Heart left ventricle (tissue), 16 donors: Measurements from ENCODE around the gene PGBD2. TPM values are rescaled to one million over a fixed set of nuclear protein-coding genes. Genes with fewer than 3 reads are reported as not detected.

Experiments
- ATAC-seq, 4 donors: fragments of 200-7000 bp; cut with Tn5 transposase; one replicate each; pipeline ENCODE4 v1.9.1; 2020 to 2022; ENCODE audit warnings: moderate library complexity in 4 of 4, mild to moderate bottlenecking in 3 of 4, moderate number of reproducible peaks in 1 of 4
- DNase-seq, 5 donors: peaks; one replicate each; pipeline ENCODE4 v3.0.0-alpha.2; 2020
- H3K27ac ChIP-seq, 12 donors: fragments of 200-600 bp; sonication (generic) in 4 of 12; one replicate each; pipeline versions ENCODE4 v1.5.0 to v1.8.0; 2016 to 2022; ENCODE audit warnings: mild to moderate bottlenecking in 2 of 12
- H3K27me3 ChIP-seq, 9 donors: fragments of 200-600 bp; sonication (generic) in 2 of 9; one replicate each; pipeline versions ENCODE4 v1.5.1 to v1.8.0; 2016 to 2022; ENCODE audit warnings: mild to moderate bottlenecking in 3 of 9
- H3K36me3 ChIP-seq, 9 donors: fragments of 200-600 bp; sonication (generic) in 2 of 9; one replicate each; pipeline versions ENCODE4 v1.5.0 to v1.8.0; 2018 to 2022; ENCODE audit warnings: mild to moderate bottlenecking in 2 of 9
- H3K4me1 ChIP-seq, 12 donors: fragments of 200-600 bp; sonication (generic) in 4 of 12; one replicate each; pipeline versions ENCODE4 v1.5.0 to v1.8.0; 2016 to 2022; ENCODE audit warnings: mild to moderate bottlenecking in 3 of 12
- H3K4me3 ChIP-seq, 12 donors: fragments of 200-600 bp; sonication (generic) in 4 of 12; one replicate each; pipeline versions ENCODE4 v1.5.0 to v1.8.0; 2017 to 2022; ENCODE audit warnings: mild to moderate bottlenecking in 9 of 12, moderate library complexity in 4 of 12
- H3K9me3 ChIP-seq, 12 donors: fragments of 200-600 bp; sonication (generic) in 4 of 12; one replicate each; pipeline versions ENCODE4 v1.5.0 to v1.8.0; 2016 to 2022; ENCODE audit warnings: mild to moderate bottlenecking in 1 of 12
- POLR2A ChIP-seq, 2 donors: fragments of 450-650 bp; IDR thresholded peaks; one replicate each; pipeline ENCODE4 v1.6.1; 2017; ENCODE audit warnings: antibody characterized with exemption in 2 of 2, mild to moderate bottlenecking in 2 of 2, moderate library complexity in 2 of 2
- WGBS, 4 donors: extraction: QIAGEN DNeasy Blood & Tissue Kit in 2 of 4; methylation state at CpG; one replicate each; pipeline versions ENCODE4 v1.1.5 to v1.1.7; 2013 to 2018; 5-methylcytosine and 5-hydroxymethylcytosine counted together
- intact Hi-C, 10 donors: fragments of 100-400 bp; cut with DNase I; formaldehyde crosslinking; loops; one replicate each; pipeline versions ENCODE4 v1.11.1 to v1.14.2; 2022
- polyA plus RNA-seq, 2 donors: library from polyadenylated mRNA; stranded (reverse); fragments of 200-250 nt; gene quantifications; one replicate each; pipeline ENCODE4 v1.2.3, GENCODE V29; 2013
- total RNA-seq, 9 donors: library from RNA; depleted of rRNA in 2 of 9; stranded (reverse); fragments of >200 nt in 2 of 9; fragmentation: NEBNext Ultra II Directional in 3 of 9; extraction: Animal tissue kit (Norgen Biotek cat#: 25700) in 3 of 9; gene quantifications; one replicate each; pipeline versions ENCODE4 v1.1.0 to v1.2.4, GENCODE V29; 2016 to 2023
- TF ChIP-seq, protein P1 (sequence below), 12 donors: fragments of 200-600 bp; sonication (generic) in 4 of 12; IDR thresholded peaks; one replicate each; pipeline versions ENCODE4 v1.5.0 to v1.8.0; 2018 to 2022; ENCODE audit warnings: antibody characterized with exemption in 12 of 12, mild to moderate bottlenecking in 5 of 12
- donor health status: ischemic (EF 13 %, LVEDD 7.1; RV severe dilation, severe dysfunction).
- donor health status: healthy with polysubstance abuse.
- donor health status: DM: no; HTN: yes; CAD: no.
- donor health status: DM: no; HTN: no; CAD: no.
- donor health status: ischemic (EF 25% LVEDD 6.9; RV normal size, moderate dysfunction).
- donor health status: ischemic (EF 25% LVEDD 5.7; RV mildly dilated, moderate dysfunction).
- donor health status: healthy.
- donor health status: DM: yes; HTN: yes; CAD: no.
- donor health status: ischemic (EF 35%, LVEDD 5.7; RV mildly dilated, moderate dysfunction).
- donor health status: nonischemic (EF 11% LVEDD 7.7; RV severe dilation, severe dysfunction).
- donor health status: DM: yes; HTN: yes; CAD: no.
- donor health status: PGD.
- donor health status: ischemic (EF 29% LVEDD 5.4; RV normal size, mild dysfunction).
- donor health status: nonischemic (EF 23%, LVEDD 6.1; RV moderate dilation, normal function).

PGBD2 gene
- total and polyA plus RNA-seq, 11 donors: 1.5 to 3.9 (median 2.6) TPM

DNA sequence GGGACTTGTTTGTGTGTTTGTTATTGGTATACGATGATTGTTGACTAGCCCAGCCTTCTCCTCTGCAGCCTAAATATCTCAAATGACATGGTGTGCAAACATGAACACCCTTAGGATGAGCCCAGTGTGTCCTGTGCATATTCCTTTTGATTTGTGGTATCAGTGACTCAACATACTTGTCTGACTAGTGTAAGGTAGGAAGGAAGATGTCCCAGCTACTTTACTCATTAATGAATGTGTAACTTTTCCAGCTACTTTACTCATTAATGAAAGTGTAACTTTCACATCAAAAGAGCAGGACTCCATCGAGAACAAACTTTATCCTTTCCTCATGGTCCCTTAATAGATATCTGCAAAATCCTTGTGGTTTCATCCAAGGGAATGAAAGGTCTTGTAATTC is 44.4 kb upstream of the PGBD2 start:
- Histone ChIP-seq H3K4me3 (no peak overlapping the region), H3K27me3 (no peaks in the 10 kb centered on the region), H3K27ac (no peak overlapping the region), H3K9me3 (no peaks in the 10 kb centered on the region), H3K36me3 (no peaks in the 10 kb centered on the region), H3K4me1 (peaks cover 0 to 43% (median 31%) of the 10 kb centered on the region in 12 donors)
- intact Hi-C loops: no loop called here
- DNase-seq (no peak), ATAC-seq (no peak)
- 89 to 94% (median 91%) methylated on average over 2 of the region's 2 CpGs for WGBS, 4 donors
- TF ChIP-seq POLR2A (IDR thresholded peaks at IDR 0.05): no peak
- TF ChIP-seq, protein P1, sequence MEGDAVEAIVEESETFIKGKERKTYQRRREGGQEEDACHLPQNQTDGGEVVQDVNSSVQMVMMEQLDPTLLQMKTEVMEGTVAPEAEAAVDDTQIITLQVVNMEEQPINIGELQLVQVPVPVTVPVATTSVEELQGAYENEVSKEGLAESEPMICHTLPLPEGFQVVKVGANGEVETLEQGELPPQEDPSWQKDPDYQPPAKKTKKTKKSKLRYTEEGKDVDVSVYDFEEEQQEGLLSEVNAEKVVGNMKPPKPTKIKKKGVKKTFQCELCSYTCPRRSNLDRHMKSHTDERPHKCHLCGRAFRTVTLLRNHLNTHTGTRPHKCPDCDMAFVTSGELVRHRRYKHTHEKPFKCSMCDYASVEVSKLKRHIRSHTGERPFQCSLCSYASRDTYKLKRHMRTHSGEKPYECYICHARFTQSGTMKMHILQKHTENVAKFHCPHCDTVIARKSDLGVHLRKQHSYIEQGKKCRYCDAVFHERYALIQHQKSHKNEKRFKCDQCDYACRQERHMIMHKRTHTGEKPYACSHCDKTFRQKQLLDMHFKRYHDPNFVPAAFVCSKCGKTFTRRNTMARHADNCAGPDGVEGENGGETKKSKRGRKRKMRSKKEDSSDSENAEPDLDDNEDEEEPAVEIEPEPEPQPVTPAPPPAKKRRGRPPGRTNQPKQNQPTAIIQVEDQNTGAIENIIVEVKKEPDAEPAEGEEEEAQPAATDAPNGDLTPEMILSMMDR (IDR thresholded peaks at IDR 0.05): no peak

DNA sequence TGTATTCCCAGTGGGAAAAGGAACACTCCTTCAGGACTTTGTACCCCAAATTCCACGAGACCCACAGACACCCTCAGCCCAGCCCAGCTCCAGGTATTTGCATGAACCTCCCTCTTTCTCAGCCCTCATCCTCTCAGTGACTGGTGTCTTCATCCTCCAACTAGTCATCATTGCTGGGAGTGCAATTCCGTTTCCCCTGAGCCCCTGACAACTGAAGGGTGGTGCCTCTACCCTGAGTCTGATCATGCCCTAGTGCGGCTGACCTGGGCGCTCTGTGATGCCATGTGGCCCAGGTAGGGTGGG is 43.4 kb upstream of the PGBD2 start:
- no peak for TF ChIP-seq POLR2A (IDR thresholded peaks at IDR 0.05)
- TF ChIP-seq, protein P1 (IDR thresholded peaks at IDR 0.05): no peak
- intact Hi-C loops: no loop called here
- Histone ChIP-seq H3K9me3 (no peaks in the 10 kb centered on the region), H3K4me1 (peaks cover 0 to 36% (median 27%) of the 10 kb centered on the region in 12 donors), H3K27ac (peak overlapping the region in 9 of 12 donors; percentile 36 to 80 (median 71)), H3K27me3 (no peaks in the 10 kb centered on the region), H3K36me3 (no peaks in the 10 kb centered on the region), H3K4me3 (peak overlapping the region; percentile 28 to 79 (median 62))
- no peak for DNase-seq
- no peak for ATAC-seq
- 17 to 21% (median 18%) methylated on average over 4 of the region's 4 CpGs for WGBS, 4 donors

GRCh38 chr1:248862998-248863881 is 42.8 kb upstream of the PGBD2 start:
- no peaks in the 10 kb centered on the region for H3K27me3 ChIP-seq
- intact Hi-C loops: no loop called here
- peaks cover 0 to 30% (median 21%) of the 10 kb centered on the region in 12 donors for H3K4me1 ChIP-seq
- no peaks in the 10 kb centered on the region for H3K9me3 ChIP-seq
- H3K27ac ChIP-seq: peak overlapping the region in 11 of 12 donors; percentile 24 to 80 (median 67)
- WGBS, 4 donors: 5 to 7% (median 6%) methylated on average over 41 to 46 of the region's 46 CpGs
- ATAC-seq: peak; percentile 73 to 85 (median 80)
- DNase-seq: peak; percentile 89 to 94 (median 91)
- peak in 1 of 2 donors; percentile 64 for TF ChIP-seq POLR2A (IDR thresholded peaks at IDR 0.05)
- TF ChIP-seq, protein P1 (IDR thresholded peaks at IDR 0.05): no peak
- H3K36me3 ChIP-seq: no peaks in the 10 kb centered on the region
- H3K4me3 ChIP-seq: peak overlapping the region; percentile 28 to 79 (median 62)

DNA sequence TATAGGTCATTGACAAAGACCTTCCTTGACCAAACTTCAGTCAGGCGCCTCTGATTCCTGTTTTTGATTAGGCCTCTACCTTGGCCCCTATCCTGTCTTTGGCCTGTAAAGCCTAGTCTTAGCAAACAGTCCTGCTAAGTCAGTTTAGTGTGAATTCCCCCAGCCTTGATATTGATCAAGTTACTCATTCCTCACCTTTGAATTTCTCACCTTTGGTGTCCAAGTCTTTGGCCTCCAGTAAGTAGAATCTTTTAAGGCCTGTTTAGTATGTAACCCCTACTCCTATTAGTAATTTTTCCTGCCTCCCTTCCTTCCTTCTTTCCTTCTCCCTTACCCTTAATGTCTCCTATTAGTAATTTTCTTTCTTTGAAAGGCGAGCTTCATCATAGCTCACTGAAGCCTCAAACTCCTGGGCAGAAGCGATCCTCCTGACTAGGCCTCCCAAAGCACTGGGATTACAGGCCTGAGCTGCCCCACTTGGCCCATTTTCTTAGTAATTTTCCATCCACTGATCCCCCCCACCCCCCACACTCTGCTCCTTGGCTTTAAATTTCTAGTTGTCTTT is 34.1 kb upstream of the PGBD2 start:
- peak overlapping the region in 4 of 12 donors; percentile 92 to 95 (median 94) for H3K27ac ChIP-seq
- intact Hi-C loops: loop anchor here in 1 of 10 donors (2.0 kb wide), 1 partner anchor 13 kb away; the partner anchor contains the start of gene ZNF692
- no peaks in the 10 kb centered on the region for H3K36me3 ChIP-seq
- H3K4me1 ChIP-seq: peaks cover 0 to 12% (median 0%) of the 10 kb centered on the region in 12 donors
- no peak for ATAC-seq
- no peak for DNase-seq
- no peaks in the 10 kb centered on the region for H3K27me3 ChIP-seq
- H3K4me3 ChIP-seq: peak overlapping the region in 3 of 12 donors; percentile 56 to 80 (median 70)
- WGBS, 4 donors: 95 to 99% (median 97%) methylated on average over 3 of the region's 3 CpGs
- no peak for TF ChIP-seq POLR2A (IDR thresholded peaks at IDR 0.05)
- TF ChIP-seq, protein P1 (IDR thresholded peaks at IDR 0.05): no peak
- no peaks in the 10 kb centered on the region for H3K9me3 ChIP-seq
